Muscle of leg (tissue), 11 donors: ENCODE results near the gene MAP9. TPM values are rescaled to one million over a fixed set of nuclear protein-coding genes. Genes with fewer than 3 reads are reported as not detected.

ENCODE experiments used
- DNase-seq: peaks from one replicate; pipeline ENCODE4 v3.0.0; 2013
- H3K27ac ChIP-seq: one replicate; pipeline ENCODE4 v1.5.1; 2013; ENCODE audit warnings: mild to moderate bottlenecking, low read length, control low read depth
- H3K27me3 ChIP-seq: one replicate; pipeline ENCODE4 v1.6.1; 2013; ENCODE audit warnings: low read length; ENCODE audit not compliant: control insufficient read depth, insufficient read depth
- H3K36me3 ChIP-seq: one replicate; pipeline ENCODE4 v1.6.1; 2013; ENCODE audit warnings: low read length; ENCODE audit not compliant: control insufficient read depth, insufficient read depth
- H3K4me1 ChIP-seq: one replicate; pipeline ENCODE4 v1.6.1; 2013; ENCODE audit warnings: low read length; ENCODE audit not compliant: control insufficient read depth, insufficient read depth
- H3K4me3 ChIP-seq: one replicate; pipeline ENCODE4 v1.5.1; 2013; ENCODE audit warnings: low read length, control low read depth
- H3K9me3 ChIP-seq: replicated peaks from 2 replicates; pipeline ENCODE4 v1.6.1; 2013; ENCODE audit warnings: low read depth, low read length; ENCODE audit not compliant: control insufficient read depth
- WGBS: methylation state at CpG from one replicate; pipeline ENCODE4 v1.1.5; 2013; ENCODE audit warnings: missing lambda C conversion rate; ENCODE audit not compliant: insufficient coverage; 5-methylcytosine and 5-hydroxymethylcytosine counted together
- polyA plus RNA-seq, 8 donors: library from polyadenylated mRNA; unstranded; fragments of 120-200 nt; gene quantifications; one replicate each; pipeline versions ENCODE4 v1.2.1 to v1.2.3, GENCODE V29; 2013; ENCODE audit warnings: inconsistent platforms in 1 of 8, low replicate concordance in 1 of 8; ENCODE audit not compliant: insufficient read length in 8 of 8, insufficient read depth in 1 of 8
- total RNA-seq: library from RNA; stranded (reverse); fragments of 120-200 nt; gene quantifications from one replicate; pipeline ENCODE4 v1.2.4, GENCODE V29; 2013

The MAP9 gene
- total and polyA plus RNA-seq, 9 donors = 3.1 to 5.4 (median 3.5) TPM

DNA sequence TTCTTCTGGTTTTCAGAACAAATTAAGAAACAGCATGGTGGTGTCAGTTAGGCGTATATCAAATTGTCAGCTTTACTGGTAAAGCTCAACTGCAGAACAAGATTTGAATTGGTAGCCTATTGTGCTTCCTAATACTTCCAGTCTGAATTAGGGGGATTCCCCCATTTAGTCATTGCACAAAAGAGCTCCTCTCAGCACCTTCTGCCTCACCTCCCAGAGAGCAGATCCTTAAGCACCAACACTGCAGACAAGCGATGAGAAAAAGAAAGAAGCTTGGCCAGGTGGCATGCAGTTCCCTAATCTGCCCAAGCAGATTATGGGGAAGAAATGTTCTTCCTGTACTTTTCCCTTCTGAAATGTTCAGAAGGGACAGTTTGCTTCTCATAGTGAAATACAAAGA lies 9.2 kb downstream of the MAP9 start:
- H3K27ac ChIP-seq = no peak overlapping the region
- H3K4me3 ChIP-seq = no peak overlapping the region
- WGBS = no CpG with 5 or more reads among the region's 2 CpGs
- H3K9me3 ChIP-seq = no peaks in the 10 kb centered on the region
- DNase-seq = no peak
- no peaks in the 10 kb centered on the region for H3K27me3 ChIP-seq
- H3K36me3 ChIP-seq = no peaks in the 10 kb centered on the region
- H3K4me1 ChIP-seq = no peaks in the 10 kb centered on the region

DNA sequence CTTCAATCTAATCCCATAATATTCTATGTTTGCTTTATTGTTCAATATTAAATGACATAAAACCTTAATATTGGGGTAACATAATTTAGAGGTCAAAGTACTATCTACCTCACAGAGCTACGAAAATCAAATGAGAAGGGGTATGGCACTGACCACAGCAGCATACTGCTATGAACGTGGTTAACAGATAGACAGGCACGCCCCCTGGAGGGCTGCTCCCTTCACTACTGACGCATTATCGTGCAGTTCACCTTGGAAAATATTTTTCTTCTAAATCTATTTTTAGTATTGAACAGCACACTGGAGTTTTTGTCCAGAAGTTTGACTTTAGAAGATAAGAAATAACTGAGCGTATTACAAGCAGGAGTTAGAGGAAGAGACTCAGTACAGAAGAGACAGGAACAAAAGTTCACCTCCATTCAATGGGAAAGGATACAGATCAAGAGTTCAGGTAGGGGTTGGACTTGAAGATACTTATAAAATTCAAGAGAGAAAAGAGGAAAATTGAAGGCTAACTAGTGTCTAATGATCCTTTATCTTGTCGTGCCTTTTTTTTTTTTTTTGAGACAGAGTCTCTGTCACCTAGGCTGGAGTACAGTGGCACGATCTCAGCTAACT lies 22.7 kb downstream of the MAP9 start:
- Histone ChIP-seq H3K27ac (no peak overlapping the region), H3K4me1 (no peaks in the 10 kb centered on the region), H3K4me3 (no peak overlapping the region), H3K27me3 (no peaks in the 10 kb centered on the region), H3K9me3 (no peaks in the 10 kb centered on the region), H3K36me3 (no peaks in the 10 kb centered on the region)
- DNase-seq = peak; percentile 67
- WGBS = no CpG with 5 or more reads among the region's 8 CpGs

DNA sequence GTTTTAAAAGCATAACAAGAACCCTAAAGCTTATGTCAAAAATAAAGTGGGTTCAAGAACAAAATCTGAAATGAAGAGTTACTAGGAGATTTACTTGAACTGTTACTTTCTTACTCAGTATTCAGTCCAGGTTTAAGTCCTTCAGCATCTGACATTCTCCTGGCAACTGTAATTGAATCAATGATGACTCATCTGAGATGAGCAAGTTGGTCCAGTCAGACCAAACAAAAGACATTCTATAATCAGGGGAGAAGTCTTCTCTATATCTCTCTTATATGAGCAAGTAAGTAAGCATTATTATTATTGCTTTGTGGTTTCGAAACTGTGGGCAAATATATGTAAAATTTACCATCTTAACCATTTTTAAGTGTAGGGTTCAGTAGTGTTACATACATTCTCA lies 34.6 kb downstream of the MAP9 start:
- no peaks in the 10 kb centered on the region for H3K27me3 ChIP-seq
- DNase-seq = no peak
- H3K4me1 ChIP-seq = no peaks in the 10 kb centered on the region
- no CpG with 5 or more reads among the region's 1 CpG for WGBS
- no peak overlapping the region for H3K27ac ChIP-seq
- H3K36me3 ChIP-seq = no peaks in the 10 kb centered on the region
- no peaks in the 10 kb centered on the region for H3K9me3 ChIP-seq
- H3K4me3 ChIP-seq = no peak overlapping the region

DNA sequence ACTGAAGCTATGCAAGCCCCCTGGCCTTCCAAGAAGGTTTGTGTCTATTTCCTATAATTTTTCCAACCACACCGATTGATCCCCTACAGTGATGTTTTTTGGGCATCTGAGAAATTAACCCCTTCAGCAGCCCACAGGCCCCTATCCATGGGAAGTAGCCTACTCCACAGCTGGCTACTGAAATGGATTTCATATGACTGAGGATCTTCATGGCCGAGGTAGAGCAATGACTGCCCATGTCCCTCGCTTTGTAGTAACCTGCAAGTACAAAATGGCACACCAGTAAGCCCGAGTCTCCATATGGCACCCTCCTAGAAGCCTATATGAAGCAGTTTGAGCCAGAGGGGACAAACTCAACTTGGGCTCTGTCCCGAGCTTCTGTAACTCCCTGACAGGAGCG lies 36.8 kb downstream of the MAP9 start:
- no peaks in the 10 kb centered on the region for H3K9me3 ChIP-seq
- no peak overlapping the region for H3K27ac ChIP-seq
- no peaks in the 10 kb centered on the region for H3K36me3 ChIP-seq
- DNase-seq = no peak
- no peak overlapping the region for H3K4me3 ChIP-seq
- H3K4me1 ChIP-seq = no peaks in the 10 kb centered on the region
- H3K27me3 ChIP-seq = no peaks in the 10 kb centered on the region
- WGBS = 83% methylated on average over 3 of the region's 6 CpGs

DNA sequence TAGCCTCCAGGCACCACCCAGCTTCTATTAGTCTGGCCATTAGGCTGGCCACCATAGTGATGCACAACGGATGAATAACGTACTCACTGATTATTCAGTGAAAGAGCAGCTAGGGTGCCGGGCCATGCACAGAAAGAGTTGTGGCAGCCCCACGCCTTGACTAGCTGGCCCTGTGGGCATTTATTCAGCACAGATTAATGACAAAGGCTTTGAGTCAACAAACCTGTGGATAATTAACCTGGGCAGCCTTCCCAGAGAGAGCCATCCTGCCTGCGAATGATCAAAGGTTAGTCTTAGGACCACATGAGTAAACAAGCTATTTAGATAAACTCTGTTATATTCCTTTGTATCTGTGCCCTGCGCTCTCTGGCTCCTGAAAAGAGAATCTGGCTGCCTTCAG lies 37.2 kb downstream of the MAP9 start:
- 92% methylated on average over 6 of the region's 6 CpGs for WGBS
- Histone ChIP-seq H3K9me3 (no peaks in the 10 kb centered on the region), H3K27me3 (no peaks in the 10 kb centered on the region), H3K36me3 (no peaks in the 10 kb centered on the region), H3K27ac (no peak overlapping the region), H3K4me1 (no peaks in the 10 kb centered on the region), H3K4me3 (no peak overlapping the region)
- no peak for DNase-seq

DNA sequence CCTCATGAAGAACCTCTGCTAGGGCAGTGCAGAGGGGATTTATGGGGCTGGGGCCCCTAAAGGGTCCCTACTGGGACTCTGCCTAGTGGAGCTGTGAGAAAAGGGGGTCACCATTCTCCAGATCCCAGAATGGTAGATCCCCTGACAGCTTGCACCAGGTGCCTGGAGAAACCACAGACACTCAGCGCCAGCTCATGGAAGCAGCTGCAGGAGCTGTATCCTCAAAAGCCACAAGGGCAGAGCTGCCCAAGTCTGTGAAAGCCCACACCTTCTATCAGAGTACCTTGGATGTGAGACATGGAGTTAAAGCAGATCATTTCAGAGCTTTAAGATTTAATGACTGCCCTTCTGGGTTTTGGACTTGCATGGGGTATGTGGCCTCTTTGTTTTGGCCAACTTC lies 38.6 kb downstream of the MAP9 start:
- whole genome bisulfite sequencing = no CpG with 5 or more reads among the region's 1 CpG
- no peak for DNase-seq
- Histone ChIP-seq H3K27me3 (no peaks in the 10 kb centered on the region), H3K27ac (no peak overlapping the region), H3K36me3 (no peaks in the 10 kb centered on the region), H3K4me3 (no peak overlapping the region), H3K4me1 (no peaks in the 10 kb centered on the region), H3K9me3 (no peaks in the 10 kb centered on the region)

DNA sequence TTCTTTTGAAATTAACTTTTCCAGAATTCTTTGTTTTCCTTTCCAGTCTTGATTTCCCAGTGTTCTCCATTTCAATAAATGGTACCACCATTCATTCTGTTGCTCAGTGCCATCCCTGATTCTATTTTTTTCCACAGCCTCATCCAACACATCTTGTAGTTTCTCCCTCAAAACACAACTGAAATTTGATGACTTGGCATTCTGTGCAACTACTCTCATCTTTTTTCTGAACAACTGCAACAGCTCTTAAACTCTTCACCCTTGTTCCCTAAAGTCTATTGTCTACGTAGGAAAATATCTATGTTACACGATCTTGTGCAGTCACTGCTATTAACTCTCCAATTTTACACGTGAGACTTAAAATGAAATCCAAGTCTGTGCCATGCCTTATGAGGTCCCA lies 40.5 kb downstream of the MAP9 start:
- Histone ChIP-seq H3K36me3 (no peaks in the 10 kb centered on the region), H3K9me3 (no peaks in the 10 kb centered on the region), H3K27me3 (no peaks in the 10 kb centered on the region), H3K27ac (no peak overlapping the region), H3K4me3 (no peak overlapping the region), H3K4me1 (no peaks in the 10 kb centered on the region)
- WGBS = 75% methylated on average over 1 of the region's 3 CpGs
- no peak for DNase-seq

DNA sequence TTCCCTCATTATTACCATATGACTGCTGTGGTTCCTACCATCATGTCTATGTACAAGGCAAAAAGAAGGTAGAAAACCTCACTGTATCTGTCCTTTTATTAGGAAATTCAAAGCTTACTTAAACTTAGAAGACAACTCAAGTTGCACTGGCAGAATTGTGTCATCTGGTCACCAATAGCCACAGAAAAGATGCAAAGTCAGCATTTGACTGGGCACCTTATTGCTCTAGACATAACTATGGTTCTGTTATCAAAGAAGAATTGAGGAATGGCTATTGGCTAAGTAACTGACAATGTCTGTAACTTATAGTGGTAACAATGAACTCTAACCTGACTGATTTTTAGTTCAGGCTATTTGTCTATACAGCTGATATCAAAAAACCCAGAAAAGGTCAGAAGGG lies 45.3 kb downstream of the MAP9 start:
- Histone ChIP-seq H3K4me1 (no peaks in the 10 kb centered on the region), H3K4me3 (no peak overlapping the region), H3K36me3 (no peaks in the 10 kb centered on the region), H3K27me3 (no peaks in the 10 kb centered on the region), H3K27ac (no peak overlapping the region), H3K9me3 (no peaks in the 10 kb centered on the region)
- DNase-seq = no peak

DNA sequence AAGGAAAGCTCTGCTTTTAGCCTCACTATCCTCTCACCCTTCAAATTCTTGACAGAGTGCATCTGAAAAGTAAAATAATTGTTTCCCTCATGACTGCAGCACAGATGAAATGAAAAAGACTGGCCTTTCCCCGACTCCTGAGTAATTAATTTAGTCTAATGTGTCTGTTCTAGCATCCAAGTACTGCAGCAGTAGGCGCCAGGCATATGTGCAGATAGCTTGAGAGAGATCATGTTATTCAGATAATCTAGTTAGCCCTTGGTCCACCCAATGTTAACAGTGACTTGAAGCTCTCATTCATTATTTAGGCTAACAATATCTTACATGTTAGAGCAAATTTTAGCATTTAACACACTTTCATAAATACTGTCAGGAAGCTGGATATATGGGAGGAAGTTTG lies 54.0 kb downstream of the MAP9 start:
- no peaks in the 10 kb centered on the region for H3K4me1 ChIP-seq
- DNase-seq = no peak
- H3K36me3 ChIP-seq = no peaks in the 10 kb centered on the region
- no peaks in the 10 kb centered on the region for H3K9me3 ChIP-seq
- H3K27me3 ChIP-seq = no peaks in the 10 kb centered on the region
- no CpG with 5 or more reads among the region's 2 CpGs for WGBS
- no peak overlapping the region for H3K4me3 ChIP-seq
- no peak overlapping the region for H3K27ac ChIP-seq

DNA sequence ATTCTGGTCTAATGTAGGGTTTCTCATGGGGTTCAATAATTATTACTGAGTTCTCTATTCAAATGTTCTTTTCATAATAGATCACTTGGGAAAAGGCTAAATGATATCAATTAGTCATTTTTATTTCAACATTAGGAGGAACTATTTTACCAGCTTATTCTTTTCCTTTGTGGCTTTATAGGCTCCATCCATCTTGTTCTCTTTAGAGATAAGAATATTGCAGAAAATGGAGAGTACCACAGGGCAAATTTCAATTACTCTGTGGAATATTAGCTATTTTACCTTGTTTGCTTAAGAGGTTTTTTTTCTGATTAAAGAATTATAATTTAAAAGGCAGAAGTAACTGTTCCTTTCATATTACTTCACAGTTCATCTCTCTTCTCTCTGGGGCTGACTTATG lies 55.8 kb downstream of the MAP9 start:
- Histone ChIP-seq H3K4me3 (no peak overlapping the region), H3K36me3 (no peaks in the 10 kb centered on the region), H3K4me1 (no peaks in the 10 kb centered on the region), H3K27me3 (no peaks in the 10 kb centered on the region), H3K9me3 (no peaks in the 10 kb centered on the region), H3K27ac (no peak overlapping the region)
- no peak for DNase-seq

DNA sequence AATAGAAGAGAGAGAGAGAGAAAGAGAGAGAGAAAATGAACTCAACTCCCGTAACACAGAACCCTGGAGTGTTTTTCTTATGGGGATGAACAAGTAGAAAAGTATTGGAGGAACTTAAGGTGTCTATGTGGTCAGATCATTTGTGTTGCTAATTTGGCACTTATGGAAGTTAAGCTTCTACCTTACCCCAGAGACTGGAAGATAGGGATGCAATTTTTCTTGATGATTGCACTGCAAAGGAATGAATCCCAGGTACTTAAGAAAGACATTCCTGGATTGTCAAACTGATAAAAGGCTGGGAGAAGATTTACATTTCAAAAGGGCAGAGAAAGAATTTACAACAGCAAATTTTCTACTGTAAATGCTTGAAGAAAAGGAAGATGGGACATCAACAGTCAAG lies 57.2 kb downstream of the MAP9 start:
- H3K4me1 ChIP-seq = no peaks in the 10 kb centered on the region
- H3K27ac ChIP-seq = no peak overlapping the region
- no CpG with 5 or more reads among the region's 1 CpG for WGBS
- no peaks in the 10 kb centered on the region for H3K27me3 ChIP-seq
- H3K9me3 ChIP-seq = no peaks in the 10 kb centered on the region
- no peaks in the 10 kb centered on the region for H3K36me3 ChIP-seq
- H3K4me3 ChIP-seq = no peak overlapping the region
- DNase-seq = no peak
